Measurements from ENCODE around the gene COX20. TPM values are rescaled to one million over a fixed set of nuclear protein-coding genes. Genes with fewer than 3 reads are reported as not detected.

COX20 gene
- total and polyA plus RNA-seq, 2 of the 13 experiments (the other 11 are each of a cell fraction or from before 2014, with no cell fraction given), result 34.4 to 95.8 TPM

GRCh38 chr1:244834543-244835275 lies 749 bp upstream of the COX20 start (continued):
- TF ChIP-seq ZMAT5 (CRISPR knock-in tag; IDR thresholded peaks at IDR 0.05; ENCODE audit: borderline replicate concordance, low read depth) (0 out of 2 replicates have a peak, but pooled peaks have one; percentile 72), MIXL1 (CRISPR knock-in tag; IDR thresholded peaks at IDR 0.05) (peak; percentile 82), KLF9 (CRISPR knock-in tag; IDR thresholded peaks at IDR 0.05; ENCODE audit: low read depth) (no peak), ZNF816 (CRISPR knock-in tag; IDR thresholded peaks at IDR 0.05; ENCODE audit: borderline replicate concordance) (no peak; the same call in 1 of the 2 replicates), ASH2L (IDR thresholded peaks at IDR 0.05; ENCODE audit: insufficient read length, low read depth, low read length) (peak; percentile 51), GLMP (CRISPR knock-in tag; IDR thresholded peaks at IDR 0.05; ENCODE audit: borderline replicate concordance) (no peak; the same call in 1 of the 2 replicates), RFXAP (CRISPR knock-in tag; IDR thresholded peaks at IDR 0.05; ENCODE audit: borderline replicate concordance) (peak; percentile 21; the same call in 1 of the 2 replicates), ELF3 (CRISPR knock-in tag; IDR thresholded peaks at IDR 0.05) (peak; percentile 89), GATAD1 (CRISPR knock-in tag; IDR thresholded peaks at IDR 0.05) (0 out of 2 replicates have a peak, but pooled peaks have one; percentile 11), THYN1 (CRISPR knock-in tag; IDR thresholded peaks at IDR 0.05; ENCODE audit: borderline replicate concordance, low read depth) (no peak), EZH2 (conservative IDR thresholded peaks at IDR 0.05; ENCODE audit: low read depth, low read length) (no peak), ZNF547 (CRISPR knock-in tag; IDR thresholded peaks at IDR 0.05) (no peak; the same call in 1 of the 2 replicates), TBX3 (IDR thresholded peaks at IDR 0.05; ENCODE audit: borderline replicate concordance) (no peak), ZNF574 (CRISPR knock-in tag; IDR thresholded peaks at IDR 0.05) (peak; percentile 44; the same call in 1 of the 2 replicates), DR1 (CRISPR knock-in tag; IDR thresholded peaks at IDR 0.05) (peak; percentile 32; the same call in 1 of the 2 replicates), ZNF446 (CRISPR knock-in tag; IDR thresholded peaks at IDR 0.05) (no peak)
- TF ChIP-seq, protein P1, sequence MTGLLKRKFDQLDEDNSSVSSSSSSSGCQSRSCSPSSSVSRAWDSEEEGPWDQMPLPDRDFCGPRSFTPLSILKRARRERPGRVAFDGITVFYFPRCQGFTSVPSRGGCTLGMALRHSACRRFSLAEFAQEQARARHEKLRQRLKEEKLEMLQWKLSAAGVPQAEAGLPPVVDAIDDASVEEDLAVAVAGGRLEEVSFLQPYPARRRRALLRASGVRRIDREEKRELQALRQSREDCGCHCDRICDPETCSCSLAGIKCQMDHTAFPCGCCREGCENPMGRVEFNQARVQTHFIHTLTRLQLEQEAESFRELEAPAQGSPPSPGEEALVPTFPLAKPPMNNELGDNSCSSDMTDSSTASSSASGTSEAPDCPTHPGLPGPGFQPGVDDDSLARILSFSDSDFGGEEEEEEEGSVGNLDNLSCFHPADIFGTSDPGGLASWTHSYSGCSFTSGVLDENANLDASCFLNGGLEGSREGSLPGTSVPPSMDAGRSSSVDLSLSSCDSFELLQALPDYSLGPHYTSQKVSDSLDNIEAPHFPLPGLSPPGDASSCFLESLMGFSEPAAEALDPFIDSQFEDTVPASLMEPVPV (CRISPR knock-in tag; IDR thresholded peaks at IDR 0.05), result no peak
- TF ChIP-seq, protein P2, sequence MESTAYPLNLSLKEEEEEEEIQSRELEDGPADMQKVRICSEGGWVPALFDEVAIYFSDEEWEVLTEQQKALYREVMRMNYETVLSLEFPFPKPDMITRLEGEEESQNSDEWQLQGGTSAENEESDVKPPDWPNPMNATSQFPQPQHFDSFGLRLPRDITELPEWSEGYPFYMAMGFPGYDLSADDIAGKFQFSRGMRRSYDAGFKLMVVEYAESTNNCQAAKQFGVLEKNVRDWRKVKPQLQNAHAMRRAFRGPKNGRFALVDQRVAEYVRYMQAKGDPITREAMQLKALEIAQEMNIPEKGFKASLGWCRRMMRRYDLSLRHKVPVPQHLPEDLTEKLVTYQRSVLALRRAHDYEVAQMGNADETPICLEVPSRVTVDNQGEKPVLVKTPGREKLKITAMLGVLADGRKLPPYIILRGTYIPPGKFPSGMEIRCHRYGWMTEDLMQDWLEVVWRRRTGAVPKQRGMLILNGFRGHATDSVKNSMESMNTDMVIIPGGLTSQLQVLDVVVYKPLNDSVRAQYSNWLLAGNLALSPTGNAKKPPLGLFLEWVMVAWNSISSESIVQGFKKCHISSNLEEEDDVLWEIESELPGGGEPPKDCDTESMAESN (CRISPR knock-in tag; conservative IDR thresholded peaks at IDR 0.05), result no peak; the same call in 1 of the 2 replicates
- TF ChIP-seq, protein P3, sequence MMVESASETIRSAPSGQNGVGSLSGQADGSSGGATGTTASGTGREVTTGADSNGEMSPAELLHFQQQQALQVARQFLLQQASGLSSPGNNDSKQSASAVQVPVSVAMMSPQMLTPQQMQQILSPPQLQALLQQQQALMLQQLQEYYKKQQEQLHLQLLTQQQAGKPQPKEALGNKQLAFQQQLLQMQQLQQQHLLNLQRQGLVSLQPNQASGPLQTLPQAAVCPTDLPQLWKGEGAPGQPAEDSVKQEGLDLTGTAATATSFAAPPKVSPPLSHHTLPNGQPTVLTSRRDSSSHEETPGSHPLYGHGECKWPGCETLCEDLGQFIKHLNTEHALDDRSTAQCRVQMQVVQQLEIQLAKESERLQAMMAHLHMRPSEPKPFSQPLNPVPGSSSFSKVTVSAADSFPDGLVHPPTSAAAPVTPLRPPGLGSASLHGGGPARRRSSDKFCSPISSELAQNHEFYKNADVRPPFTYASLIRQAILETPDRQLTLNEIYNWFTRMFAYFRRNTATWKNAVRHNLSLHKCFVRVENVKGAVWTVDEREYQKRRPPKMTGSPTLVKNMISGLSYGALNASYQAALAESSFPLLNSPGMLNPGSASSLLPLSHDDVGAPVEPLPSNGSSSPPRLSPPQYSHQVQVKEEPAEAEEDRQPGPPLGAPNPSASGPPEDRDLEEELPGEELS (CRISPR knock-in tag; IDR thresholded peaks at IDR 0.05), result peak; percentile 60

All from HepG2 (cell line).